CD4-positive, CD25-positive, alpha-beta regulatory T cell (primary cell): Measurements from ENCODE around the gene TMEM131. TPM values are rescaled to one million over a fixed set of nuclear protein-coding genes. Genes with fewer than 3 reads are reported as not detected.
A peak's percentile ranks its signal among the peaks of the same experiment; 100 is the strongest.
"Not testable (repeated sequence)": the region's sequence is repeated elsewhere in the genome, so short reads cannot be mapped to it uniquely, and the experiment has no call there.

Experiments used
- ATAC-seq, 2 donors: fragments of 150-1000 bp; cut with Tn5 transposase; one replicate each; pipeline ENCODE4 v1.10.0; 2021; ENCODE audit warnings: low read depth in 2 of 2, moderate number of reproducible peaks in 2 of 2, moderate library complexity in 1 of 2
- DNase-seq, 3 donors: peaks; one replicate each; pipeline versions ENCODE4 v3.0.0 to v3.0.0-alpha.2; 2012 to 2022; ENCODE audit warnings: mixed read lengths in 1 of 3
- H3K27ac ChIP-seq: one replicate; pipeline ENCODE4 v1.7.0; 2013; ENCODE audit warnings: mild to moderate bottlenecking, low read length; ENCODE audit not compliant: insufficient read depth, poor library complexity, severe bottlenecking
- H3K27me3 ChIP-seq: one replicate; pipeline ENCODE4 v1.7.0; 2013; ENCODE audit warnings: low read length; ENCODE audit not compliant: control insufficient read depth, insufficient read depth
- H3K36me3 ChIP-seq: one replicate; pipeline ENCODE4 v1.7.0; 2013; ENCODE audit warnings: mild to moderate bottlenecking, low read length, moderate library complexity; ENCODE audit not compliant: control insufficient read depth, insufficient read depth
- H3K4me1 ChIP-seq: 2 replicates; pipeline ENCODE4 v1.7.0; 2013; ENCODE audit warnings: mild to moderate bottlenecking, low read length; ENCODE audit not compliant: insufficient read depth, control insufficient read depth, poor library complexity, severe bottlenecking
- H3K4me3 ChIP-seq: one replicate; pipeline ENCODE4 v1.7.0; 2013; ENCODE audit warnings: low read depth, mild to moderate bottlenecking, low read length, moderate library complexity
- H3K9me3 ChIP-seq, 2 experiments: 1 replicate in 1 of 2; 2 replicates in 1 of 2; pipeline ENCODE4 v1.7.0; 2013; ENCODE audit warnings: low read length in 2 of 2, mild to moderate bottlenecking in 1 of 2, moderate library complexity in 1 of 2; ENCODE audit not compliant: control insufficient read depth in 2 of 2
- H3K27ac Mint-ChIP-seq, 3 donors: one replicate each; pipeline ENCODE4 v1.8.0; 2020 to 2022; ENCODE audit warnings: mild to moderate bottlenecking in 3 of 3, mixed read lengths in 3 of 3, moderate library complexity in 2 of 3
- H3K27me3 Mint-ChIP-seq: one replicate; pipeline ENCODE4 v1.8.0; 2022; ENCODE audit warnings: mild to moderate bottlenecking, mixed read lengths
- H3K36me3 Mint-ChIP-seq: one replicate; pipeline ENCODE4 v1.8.0; 2020; ENCODE audit warnings: mixed read lengths
- H3K4me1 Mint-ChIP-seq, 4 donors: one replicate each; pipeline ENCODE4 v1.8.0; 2020 to 2022; ENCODE audit warnings: mixed read lengths in 4 of 4, mild to moderate bottlenecking in 1 of 4
- H3K4me3 Mint-ChIP-seq, 4 donors: one replicate each; pipeline ENCODE4 v1.8.0; 2020 to 2022; ENCODE audit warnings: mild to moderate bottlenecking in 4 of 4, mixed read lengths in 4 of 4, moderate library complexity in 3 of 4
- H3K9me3 Mint-ChIP-seq, 7 donors: one replicate each; pipeline ENCODE4 v1.8.0; 2020 to 2022; ENCODE audit warnings: mixed read lengths in 7 of 7, mild to moderate bottlenecking in 3 of 7, moderate library complexity in 2 of 7
- polyA plus RNA-seq, 4 donors: library from polyadenylated mRNA; unstranded; fragments of 300-500 nt; fragmentation: Illumina TruSeq; gene quantifications; one replicate each; pipeline ENCODE4 v1.2.3, GENCODE V29; 2021
- total RNA-seq: library from RNA; stranded (reverse); gene quantifications from one replicate; pipeline ENCODE4 v1.2.3, GENCODE V29; 2022

TMEM131 gene
- total and polyA plus RNA-seq, 5 donors from 2014 or later, result 6.7 to 34.1 (median 8.0) TPM

DNA sequence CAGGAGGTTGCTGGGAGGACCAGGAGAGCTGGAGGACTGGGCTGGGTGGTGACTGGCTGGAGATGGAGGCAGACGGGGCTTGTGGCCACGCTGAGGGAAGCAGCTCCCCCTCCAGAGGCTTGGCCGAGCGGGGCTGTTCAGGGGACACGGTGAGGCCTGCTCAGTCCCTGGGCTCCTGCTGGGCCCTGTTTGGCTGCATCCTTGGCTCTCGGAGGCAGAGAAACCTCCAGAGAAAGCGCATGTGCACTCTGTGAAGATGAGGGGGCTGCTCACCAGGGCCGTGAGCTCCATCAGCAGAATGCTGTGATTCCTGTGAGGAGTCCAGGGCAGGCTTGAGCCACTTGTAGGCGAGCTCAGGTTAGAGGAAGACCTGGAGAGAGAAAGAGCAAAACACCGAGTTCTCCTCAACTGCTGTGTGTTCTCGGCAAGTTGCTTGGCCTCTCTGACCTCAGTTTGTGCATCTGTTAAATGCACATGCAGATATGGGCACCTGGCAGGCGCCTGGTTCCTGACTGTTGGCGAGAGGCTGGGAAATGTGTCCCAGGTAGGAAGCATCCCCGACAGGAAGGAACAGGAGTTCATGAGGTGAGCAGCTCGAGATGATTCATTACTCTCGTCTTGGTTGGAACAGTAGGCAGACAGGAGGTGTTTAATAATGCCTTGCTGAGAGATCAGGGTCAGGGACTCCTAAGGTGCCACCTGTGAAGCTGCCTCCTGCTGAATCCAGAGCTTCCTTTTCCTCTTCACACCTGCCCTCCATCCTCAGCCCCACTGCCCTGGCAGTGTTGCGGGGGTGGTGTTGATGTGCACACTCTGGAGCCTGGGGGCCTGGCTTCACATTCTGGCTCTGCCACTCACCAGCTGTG is 281.4 kb downstream of the TMEM131 start:
- peak in 1 of 3 donors; percentile 41 for DNase-seq
- Mint-ChIP-seq H3K27me3 (no peaks in the 10 kb centered on the region), H3K4me3 (peak overlapping the region; percentile 92 to 99 (median 96)), H3K27ac (peak overlapping the region; percentile 100), H3K4me1 (peaks cover 14 to 91% (median 64%) of the 10 kb centered on the region in 4 donors), H3K36me3 (peaks cover 32% of the 10 kb centered on the region), H3K9me3 (no peaks in the 10 kb centered on the region)
- ATAC-seq, result no peak
- H3K4me3 ChIP-seq, result peak overlapping the region; percentile 93
- H3K9me3 ChIP-seq, result no peaks in the 10 kb centered on the region
- H3K4me1 ChIP-seq, result peaks cover 85% of the 10 kb centered on the region
- no peaks in the 10 kb centered on the region for H3K36me3 ChIP-seq
- peak overlapping the region; percentile 92 for H3K27ac ChIP-seq
- H3K27me3 ChIP-seq, result no peaks in the 10 kb centered on the region

GRCh38 chr2:97713296-97714083 is 282.3 kb downstream of the TMEM131 start, which contains the start of gene ZAP70:
Gene ZAP70, plus strand, starts transcription at chr2:97713576. Its CDS starts 10,461 bp downstream, at chr2:97724037.
- H3K27me3 ChIP-seq, result no peaks in the 10 kb centered on the region
- peak; percentile 75 to 78 for ATAC-seq
- peak; percentile 56 to 91 (median 75) for DNase-seq
- Mint-ChIP-seq H3K9me3 (no peaks in the 10 kb centered on the region), H3K36me3 (peaks cover 24% of the 10 kb centered on the region), H3K27ac (peak within 1 kb of the TSS; percentile 100), H3K4me3 (peak within 1 kb of the TSS; percentile 92 to 99 (median 96)), H3K4me1 (peaks cover 14 to 83% (median 56%) of the 10 kb centered on the region in 4 donors), H3K27me3 (no peaks in the 10 kb centered on the region)
- peak within 1 kb of the TSS; percentile 93 for H3K4me3 ChIP-seq
- peak within 1 kb of the TSS; percentile 92 for H3K27ac ChIP-seq
- H3K36me3 ChIP-seq, result no peaks in the 10 kb centered on the region
- no peaks in the 10 kb centered on the region for H3K9me3 ChIP-seq
- peaks cover 77% of the 10 kb centered on the region for H3K4me1 ChIP-seq

DNA sequence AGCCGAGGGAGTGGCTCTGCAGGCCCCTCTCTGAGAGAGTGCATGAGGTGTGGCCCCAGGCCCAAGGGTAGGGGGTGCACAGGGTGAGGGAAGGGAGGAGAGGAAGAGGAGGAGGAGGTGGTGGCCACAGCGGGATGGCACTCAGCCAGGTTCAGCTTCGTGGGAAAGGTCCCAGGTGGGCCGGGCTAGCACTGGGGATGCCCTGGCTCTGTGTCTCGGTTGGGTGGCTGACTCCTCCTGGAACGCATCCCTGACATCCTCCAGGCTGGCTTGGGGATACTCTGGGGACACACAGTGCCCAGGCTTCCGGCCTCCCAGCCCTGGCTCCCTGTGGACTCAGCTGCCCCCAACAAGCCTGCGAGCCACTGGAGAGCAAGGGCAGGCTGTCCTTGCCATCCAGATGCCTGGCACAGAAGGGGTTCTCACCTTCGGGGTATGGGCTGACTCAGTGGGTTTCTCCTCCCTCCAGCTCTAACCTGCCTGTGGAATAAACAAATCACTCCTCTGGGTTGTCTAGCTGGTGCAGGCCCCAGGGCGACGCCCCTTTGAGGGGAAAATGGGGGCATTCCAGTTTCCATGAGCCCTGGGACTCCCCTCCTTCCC is 283.0 kb downstream of the TMEM131 start:
- H3K4me3 Mint-ChIP-seq, result peak overlapping the region; percentile 92 to 99 (median 96)
- H3K4me1 ChIP-seq, result peaks cover 70% of the 10 kb centered on the region
- peak overlapping the region; percentile 93 for H3K4me3 ChIP-seq

GRCh38 chr2:97712175-97712574 is 283.6 kb downstream of the TMEM131 start:
- not testable (repeated sequence) for H3K27me3 Mint-ChIP-seq, DNase-seq, H3K27me3 ChIP-seq, H3K4me3 ChIP-seq, ATAC-seq, H3K9me3 Mint-ChIP-seq, H3K9me3 ChIP-seq, H3K36me3 ChIP-seq
- Mint-ChIP-seq H3K4me1 (peaks cover 14 to 70% (median 47%) of the 10 kb centered on the region in 4 donors), H3K36me3 (peaks cover 24% of the 10 kb centered on the region), H3K27ac (peak overlapping the region; percentile 100), H3K4me3 (peak overlapping the region; percentile 80 to 95 (median 86))
- peak overlapping the region; percentile 92 for H3K27ac ChIP-seq
- H3K4me1 ChIP-seq, result peaks cover 64% of the 10 kb centered on the region

More for the DNA sequence above, 283.0 kb downstream of the TMEM131 start:
- H3K27me3 Mint-ChIP-seq, result no peaks in the 10 kb centered on the region
- no peaks in the 10 kb centered on the region for H3K9me3 Mint-ChIP-seq
- Histone ChIP-seq H3K9me3 (no peaks in the 10 kb centered on the region), H3K27ac (peak overlapping the region; percentile 92), H3K27me3 (no peaks in the 10 kb centered on the region), H3K36me3 (no peaks in the 10 kb centered on the region)
- peak in 1 of 3 donors; percentile 49 for DNase-seq
- H3K4me1 Mint-ChIP-seq, result peaks cover 14 to 76% (median 51%) of the 10 kb centered on the region in 4 donors
- peak in 1 of 2 donors; percentile 4 for ATAC-seq
- H3K27ac Mint-ChIP-seq, result peak overlapping the region; percentile 100
- peaks cover 24% of the 10 kb centered on the region for H3K36me3 Mint-ChIP-seq

- Mint-ChIP-seq H3K9me3 (no peaks in the 10 kb centered on the region), H3K27ac (peak overlapping the region; percentile 100), H3K4me1 (peaks cover 12 to 62% (median 40%) of the 10 kb centered on the region in 4 donors), H3K27me3 (no peaks in the 10 kb centered on the region), H3K4me3 (peak overlapping the region; percentile 80 to 95 (median 86)), H3K36me3 (peaks cover 17% of the 10 kb centered on the region)
- DNase-seq, result no peak
- H3K27ac ChIP-seq, result peak overlapping the region; percentile 92
- H3K36me3 ChIP-seq, result no peaks in the 10 kb centered on the region
- no peak overlapping the region for H3K4me3 ChIP-seq
- ATAC-seq, result no peak
- H3K9me3 ChIP-seq, result no peaks in the 10 kb centered on the region
- H3K27me3 ChIP-seq, result peaks cover 2% of the 10 kb centered on the region
- peaks cover 56% of the 10 kb centered on the region for H3K4me1 ChIP-seq
Measured at GRCh38 chr2:97711394-97711711, 284.4 kb downstream of the TMEM131 start.

- Histone ChIP-seq H3K4me3 (no peak overlapping the region), H3K36me3 (no peaks in the 10 kb centered on the region), H3K9me3 (no peaks in the 10 kb centered on the region), H3K27ac (no peak overlapping the region), H3K27me3 (peaks cover 2% of the 10 kb centered on the region), H3K4me1 (peaks cover 28% of the 10 kb centered on the region)
- no peak overlapping the region for H3K27ac Mint-ChIP-seq
- no peak overlapping the region for H3K4me3 Mint-ChIP-seq
- DNase-seq, result no peak
- no peaks in the 10 kb centered on the region for H3K9me3 Mint-ChIP-seq
- no peak for ATAC-seq
- H3K36me3 Mint-ChIP-seq, result peaks cover 3% of the 10 kb centered on the region
- no peaks in the 10 kb centered on the region for H3K27me3 Mint-ChIP-seq
- peaks cover 9 to 40% (median 24%) of the 10 kb centered on the region in 4 donors for H3K4me1 Mint-ChIP-seq
Measured at GRCh38 chr2:97708608-97709007, 287.1 kb downstream of the TMEM131 start.

DNA sequence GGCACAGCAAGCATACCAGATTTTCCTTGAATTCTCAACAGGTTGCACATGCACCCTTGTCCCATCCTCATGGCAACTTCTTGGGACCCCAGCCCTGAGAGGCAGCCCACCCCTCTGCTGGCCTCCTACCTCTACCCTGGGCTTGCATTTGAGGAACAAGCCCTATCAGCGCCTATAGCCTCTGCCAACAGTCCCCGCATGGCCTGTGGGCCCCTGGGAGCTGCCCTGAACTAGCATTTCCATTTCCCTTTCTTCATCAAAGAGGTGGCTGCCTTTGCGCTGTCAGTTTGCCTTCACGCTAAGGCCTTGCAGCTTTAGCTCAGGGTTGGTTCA is 287.7 kb downstream of the TMEM131 start:
- no peaks in the 10 kb centered on the region for H3K36me3 Mint-ChIP-seq
- Histone ChIP-seq H3K4me1 (peaks cover 22% of the 10 kb centered on the region), H3K27ac (no peak overlapping the region), H3K27me3 (peaks cover 2% of the 10 kb centered on the region), H3K4me3 (no peak overlapping the region), H3K36me3 (no peaks in the 10 kb centered on the region), H3K9me3 (no peaks in the 10 kb centered on the region)
- no peak for ATAC-seq
- H3K9me3 Mint-ChIP-seq, result no peaks in the 10 kb centered on the region
- H3K4me1 Mint-ChIP-seq, result peaks cover 5 to 34% (median 19%) of the 10 kb centered on the region in 4 donors
- no peak for DNase-seq
- peak overlapping the region in 1 of 3 donors; percentile 69 for H3K27ac Mint-ChIP-seq
- H3K4me3 Mint-ChIP-seq, result no peak overlapping the region
- no peaks in the 10 kb centered on the region for H3K27me3 Mint-ChIP-seq
